Small intestine (tissue), 7 donors: ENCODE data around the gene KIR2DL1. TPM values are rescaled to one million over a fixed set of nuclear protein-coding genes. Genes with fewer than 3 reads are reported as not detected.
"Not testable (repeated sequence)": the region's sequence is repeated elsewhere in the genome, so short reads cannot be mapped to it uniquely, and the experiment has no call there.

Experiments
- DNase-seq, 2 donors: peaks; one replicate each; pipeline versions ENCODE4 v3.0.0 to v3.0.0-alpha.2; 2013
- FAIRE-seq: peaks from 2 replicates; lab custom pipeline; 2012; peaks lifted over from hg19 to GRCh38; lab: Jason Lieb, UNC
- H3K27ac ChIP-seq, 3 donors: one replicate each; pipeline ENCODE4 v1.5.1; 2013; ENCODE audit warnings: low read length in 2 of 3, mild to moderate bottlenecking in 2 of 3, control low read depth in 1 of 3, inconsistent platforms in 1 of 3, low read depth in 1 of 3, moderate library complexity in 1 of 3
- H3K27me3 ChIP-seq, 3 donors: one replicate each; pipeline ENCODE4 v1.6.1; 2013; ENCODE audit warnings: low read length in 3 of 3, inconsistent platforms in 1 of 3; ENCODE audit not compliant: control insufficient read depth in 3 of 3, insufficient read depth in 3 of 3
- H3K36me3 ChIP-seq, 3 donors: one replicate each; pipeline ENCODE4 v1.6.1; 2013; ENCODE audit warnings: low read length in 3 of 3, inconsistent platforms in 1 of 3, low read depth in 1 of 3, mild to moderate bottlenecking in 1 of 3, moderate library complexity in 1 of 3; ENCODE audit not compliant: control insufficient read depth in 3 of 3, insufficient read depth in 2 of 3
- H3K4me1 ChIP-seq, 3 donors: one replicate each; pipeline ENCODE4 v1.6.1; 2013; ENCODE audit warnings: low read length in 2 of 3, inconsistent platforms in 1 of 3, low read depth in 1 of 3, mild to moderate bottlenecking in 1 of 3, moderate library complexity in 1 of 3; ENCODE audit not compliant: control insufficient read depth in 3 of 3, insufficient read depth in 2 of 3
- H3K4me3 ChIP-seq, 3 donors: one replicate each; pipeline ENCODE4 v1.5.1; 2013; ENCODE audit warnings: low read length in 3 of 3, control low read depth in 1 of 3, inconsistent platforms in 1 of 3, low read depth in 1 of 3, mild to moderate bottlenecking in 1 of 3, moderate library complexity in 1 of 3
- H3K9me3 ChIP-seq, 2 donors: one replicate each; pipeline ENCODE4 v1.6.1; 2013; ENCODE audit warnings: low read depth in 1 of 2, low read length in 1 of 2; ENCODE audit not compliant: control insufficient read depth in 2 of 2, insufficient read depth in 1 of 2
- WGBS, 3 donors: extraction: QIAGEN DNeasy Blood & Tissue Kit; methylation state at CpG; one replicate each; pipeline ENCODE4 v1.1.7; 2013; 5-methylcytosine and 5-hydroxymethylcytosine counted together
- polyA plus RNA-seq, 4 donors: library from polyadenylated mRNA; stranded (reverse) in 3 of 4; unstranded in 1 of 4; fragments of 200-250 nt in 3 of 4; fragments of 120-200 nt in 1 of 4; gene quantifications; one replicate each; pipeline versions ENCODE4 v1.2.1 to v1.2.3, GENCODE V29; 2013
- donor health status: healthy with polysubstance abuse.
- donor health status: control.
- donor health status: control.
- donor health status: Bipolar disorder and iron deficiency.
- donor health status: healthy.

The KIR2DL1 gene
- polyA plus RNA-seq, 4 donors = 0.04 to 0.07 TPM; not detected in 2

DNA sequence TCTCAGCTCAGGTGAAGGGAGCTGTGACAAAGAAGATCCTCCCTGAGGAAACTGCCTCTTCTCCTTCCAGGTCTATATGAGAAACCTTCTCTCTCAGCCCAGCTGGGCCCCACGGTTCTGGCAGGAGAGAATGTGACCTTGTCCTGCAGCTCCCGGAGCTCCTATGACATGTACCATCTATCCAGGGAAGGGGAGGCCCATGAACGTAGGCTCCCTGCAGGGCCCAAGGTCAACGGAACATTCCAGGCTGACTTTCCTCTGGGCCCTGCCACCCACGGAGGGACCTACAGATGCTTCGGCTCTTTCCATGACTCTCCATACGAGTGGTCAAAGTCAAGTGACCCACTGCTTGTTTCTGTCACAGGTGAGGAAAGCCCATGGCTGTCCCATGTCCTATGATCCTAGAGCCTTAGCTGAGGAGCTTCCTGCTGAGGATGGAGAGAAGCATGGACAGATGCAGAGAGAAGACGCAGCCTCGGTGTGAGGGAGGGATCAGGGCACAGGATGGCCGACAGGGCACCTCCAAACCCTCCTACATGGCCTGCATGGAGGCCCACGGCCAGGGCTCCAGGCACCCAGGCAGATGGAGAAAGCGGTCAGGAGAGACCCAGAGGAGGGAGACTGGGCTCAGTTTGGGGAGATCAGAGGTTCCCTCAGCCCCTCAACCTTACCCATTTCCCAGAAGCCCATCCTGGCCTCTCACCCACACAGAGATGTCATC lies 5.7 kb downstream of the KIR2DL1 start:
- not testable (repeated sequence) for H3K4me3 ChIP-seq, H3K36me3 ChIP-seq, H3K27me3 ChIP-seq, DNase-seq, FAIRE-seq, H3K4me1 ChIP-seq, H3K27ac ChIP-seq
- WGBS, 3 donors = 74 to 81% (median 81%) methylated on average over 12 of the region's 12 CpGs
- H3K9me3 ChIP-seq = peaks cover 0 to 24% of the 10 kb centered on the region in 2 donors

DNA sequence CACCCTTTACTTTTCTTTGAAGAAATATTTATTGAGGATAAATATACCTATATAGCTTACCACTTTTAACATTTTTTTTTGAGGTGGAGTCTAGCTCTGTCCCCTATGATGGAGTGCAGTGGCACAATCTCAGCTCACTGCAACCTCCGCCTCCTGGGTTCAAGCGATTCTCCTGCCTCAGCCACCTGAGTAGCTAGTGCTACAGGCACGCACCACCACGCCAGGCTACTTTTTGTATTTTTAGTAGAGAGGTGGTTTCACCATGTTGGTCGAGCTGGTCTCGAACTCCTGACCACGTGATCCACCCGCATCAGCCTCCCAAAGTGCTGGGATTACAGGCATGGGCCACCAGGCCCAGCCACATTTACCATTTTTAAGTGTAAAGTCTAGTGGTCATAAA lies 6.2 kb downstream of the KIR2DL1 start:
- H3K36me3 ChIP-seq, H3K4me3 ChIP-seq, H3K27ac ChIP-seq, DNase-seq, H3K27me3 ChIP-seq, FAIRE-seq, H3K4me1 ChIP-seq: not testable (repeated sequence)
- H3K9me3 ChIP-seq = peaks cover 0 to 19% of the 10 kb centered on the region in 2 donors
- WGBS, 3 donors = 67 to 80% (median 69%) methylated on average over 8 of the region's 8 CpGs

DNA sequence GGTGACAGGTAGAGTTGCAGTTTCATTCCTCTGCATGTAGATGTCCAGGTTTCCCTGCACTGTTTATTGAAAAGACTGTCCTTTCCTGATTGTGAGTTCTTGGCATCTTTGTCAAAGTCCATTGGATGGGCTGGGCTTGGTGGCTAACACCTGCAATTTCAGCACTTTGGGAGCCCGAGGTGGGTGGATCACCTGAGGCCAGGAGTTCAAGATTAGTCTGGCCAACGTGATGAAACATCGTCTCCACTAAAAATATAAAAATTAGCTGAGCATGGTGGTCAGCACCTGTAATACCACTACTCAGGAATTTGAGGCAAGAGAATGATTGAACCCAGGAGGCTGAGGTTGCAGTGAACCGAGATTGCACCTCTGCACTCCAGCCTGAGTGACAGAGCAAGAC lies 8.3 kb downstream of the KIR2DL1 start:
- H3K27ac ChIP-seq, FAIRE-seq, H3K4me3 ChIP-seq, DNase-seq, H3K27me3 ChIP-seq, H3K9me3 ChIP-seq, H3K36me3 ChIP-seq, H3K4me1 ChIP-seq: not testable (repeated sequence)
- WGBS, 3 donors = 35 to 59% (median 54%) methylated on average over 2 to 4 of the region's 4 CpGs

DNA sequence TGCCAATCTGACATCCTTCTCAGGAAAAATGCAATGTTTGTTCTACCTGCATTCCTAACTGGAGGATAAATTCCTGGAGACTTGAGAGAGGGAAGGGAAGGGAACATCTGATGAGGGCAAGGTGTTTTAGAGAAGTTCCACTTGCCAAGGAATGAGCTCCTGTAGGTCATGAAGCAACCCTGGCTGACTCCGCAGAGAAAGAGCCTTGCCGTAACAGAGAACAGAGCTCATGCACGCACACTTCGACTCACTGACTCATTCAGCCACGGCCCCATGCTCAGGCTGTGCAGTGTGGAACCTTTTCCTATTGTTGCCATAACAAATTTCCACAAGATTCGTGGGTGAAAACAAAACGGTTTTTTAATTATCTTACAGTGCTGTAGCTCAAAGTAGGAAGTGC lies 9.3 kb downstream of the KIR2DL1 start:
- not testable (repeated sequence) for H3K9me3 ChIP-seq, H3K4me3 ChIP-seq, H3K4me1 ChIP-seq, FAIRE-seq, DNase-seq, H3K36me3 ChIP-seq, H3K27me3 ChIP-seq, H3K27ac ChIP-seq
- 64 to 70% (median 69%) methylated on average over 7 of the region's 7 CpGs for WGBS, 3 donors

DNA sequence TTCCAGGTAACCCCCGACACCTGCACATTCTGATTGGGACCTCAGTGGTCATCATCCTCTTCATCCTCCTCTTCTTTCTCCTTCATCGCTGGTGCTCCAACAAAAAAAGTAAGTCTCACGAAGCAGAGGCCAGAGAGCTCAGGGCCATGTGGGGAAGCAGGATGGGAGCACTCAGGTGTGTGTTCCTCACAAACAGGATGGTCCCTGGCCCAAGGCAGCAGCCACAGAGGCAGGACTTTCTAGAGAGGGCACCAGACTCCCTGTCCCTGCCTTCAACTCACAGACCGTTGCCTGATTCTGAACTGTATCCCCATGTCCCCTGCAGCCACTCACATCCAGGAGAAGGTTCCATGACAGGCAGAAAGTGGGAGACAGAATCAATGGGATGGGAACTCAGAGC lies 13.3 kb downstream of the KIR2DL1 start:
- not testable (repeated sequence) for H3K9me3 ChIP-seq, H3K27me3 ChIP-seq, DNase-seq, H3K4me1 ChIP-seq, H3K27ac ChIP-seq, FAIRE-seq, H3K4me3 ChIP-seq, H3K36me3 ChIP-seq
- 73 to 79% (median 76%) methylated on average over 4 of the region's 4 CpGs for WGBS, 3 donors

DNA sequence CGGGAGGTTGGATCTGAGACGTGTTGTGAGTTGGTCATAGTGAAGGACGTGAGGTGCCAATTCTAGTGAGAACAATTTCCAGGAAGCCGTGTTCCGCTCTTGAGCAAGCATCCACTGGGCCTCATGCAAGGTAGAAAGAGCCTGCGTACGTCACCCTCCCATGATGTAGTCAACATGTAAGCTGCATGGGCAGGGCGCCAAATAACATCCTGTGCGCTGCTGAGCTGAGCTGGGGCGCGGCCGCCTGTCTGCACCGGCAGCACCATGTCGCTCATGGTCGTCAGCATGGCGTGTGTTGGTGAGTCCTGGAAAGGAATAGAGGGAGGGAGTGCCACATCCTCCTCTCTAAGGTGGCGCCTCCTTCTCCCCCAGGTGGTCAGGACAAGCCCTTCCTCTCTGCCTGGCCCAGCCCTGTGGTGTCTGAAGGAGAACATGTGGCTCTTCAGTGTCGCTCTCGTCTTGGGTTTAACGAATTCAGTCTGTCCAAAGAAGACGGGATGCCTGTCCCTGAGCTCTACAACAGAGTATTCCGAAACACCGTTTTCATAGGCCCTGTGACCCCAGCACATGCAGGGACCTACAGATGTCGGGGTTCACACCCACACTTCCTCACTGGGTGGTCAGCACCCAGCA lies 16.6 kb downstream of the KIR2DL1 start:
- not testable (repeated sequence) for H3K4me1 ChIP-seq, H3K4me3 ChIP-seq, H3K27me3 ChIP-seq, H3K36me3 ChIP-seq, H3K27ac ChIP-seq, DNase-seq, FAIRE-seq
- WGBS, 3 donors = 86 to 89% (median 89%) methylated on average over 23 to 24 of the region's 24 CpGs
- H3K9me3 ChIP-seq = peaks cover 0 to 11% of the 10 kb centered on the region in 2 donors

DNA sequence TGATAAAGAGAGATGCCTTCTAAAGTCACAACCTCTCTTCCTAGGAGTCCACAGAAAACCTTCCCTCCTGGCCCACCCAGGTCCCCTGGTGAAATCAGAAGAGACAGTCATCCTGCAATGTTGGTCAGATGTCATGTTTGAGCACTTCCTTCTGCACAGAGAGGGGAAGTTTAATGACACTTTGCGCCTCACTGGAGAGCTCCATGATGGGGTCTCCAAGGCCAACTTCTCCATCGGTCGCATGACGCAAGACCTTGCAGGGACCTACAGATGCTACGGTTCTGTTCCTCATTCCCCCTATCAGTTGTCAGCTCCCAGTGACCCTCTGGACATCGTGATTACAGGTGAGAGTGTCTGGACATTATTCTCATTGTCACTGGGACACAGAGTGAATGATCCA lies 18.6 kb downstream of the KIR2DL1 start:
- H3K4me1 ChIP-seq, H3K27me3 ChIP-seq, H3K27ac ChIP-seq, H3K36me3 ChIP-seq, FAIRE-seq, H3K4me3 ChIP-seq, DNase-seq: not testable (repeated sequence)
- 77 to 84% (median 79%) methylated on average over 6 of the region's 6 CpGs for WGBS, 3 donors
- H3K9me3 ChIP-seq = peaks cover 0 to 11% of the 10 kb centered on the region in 2 donors

DNA sequence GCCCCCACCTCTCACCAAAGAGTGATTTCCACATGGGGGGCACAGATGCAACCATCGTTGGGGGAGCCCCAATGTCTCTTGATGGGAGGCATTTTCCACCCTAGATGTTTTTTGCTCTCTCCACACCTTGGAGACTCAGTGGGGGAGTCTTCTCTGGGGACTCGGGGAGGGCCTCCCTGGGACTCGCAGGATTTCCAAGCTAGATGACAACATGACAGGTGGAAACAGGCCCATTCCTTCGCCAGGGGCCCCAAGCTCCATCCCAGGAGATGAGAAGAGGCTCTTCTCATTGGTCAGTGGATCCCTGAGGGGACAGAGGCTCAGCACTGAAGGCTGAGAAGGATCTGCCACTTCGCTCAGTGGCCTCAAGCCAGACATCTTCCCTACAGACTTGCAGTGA lies 21.1 kb downstream of the KIR2DL1 start:
- DNase-seq (no peak), FAIRE-seq (no peak)
- Histone ChIP-seq H3K4me1 (no peaks in the 10 kb centered on the region), H3K9me3 (peaks cover 0 to 11% of the 10 kb centered on the region in 2 donors), H3K36me3 (no peaks in the 10 kb centered on the region), H3K27me3 (peaks cover 0 to 2% (median 0%) of the 10 kb centered on the region in 3 donors), H3K27ac (no peak overlapping the region), H3K4me3 (no peak overlapping the region)
- 61 to 69% (median 62%) methylated on average over 5 of the region's 5 CpGs for WGBS, 3 donors
